Activated CD4-positive, alpha-beta memory T cell treated with anti-CD3 and anti-CD28 coated beads for 36 hours (primary cell): ENCODE measurements around the gene JHY. TPM values are rescaled to one million over a fixed set of nuclear protein-coding genes. Genes with fewer than 3 reads are reported as not detected.
"Not testable (repeated sequence)": the region's sequence is repeated elsewhere in the genome, so short reads cannot be mapped to it uniquely, and the experiment has no call there.

ENCODE experiments used
- CTCF ChIA-PET: fragments of 350-600 bp; sonication (Branson Sonifier 250); formaldehyde crosslinking; loops from one replicate; lab custom pipeline; 2021; ENCODE audit warnings: antibody characterized with exemption, inconsistent platforms; lab: Charles Lee
- POLR2A ChIA-PET: fragments of 350-600 bp; sonication (Branson Sonifier 250); formaldehyde crosslinking; loops from one replicate; lab custom pipeline; 2021; ENCODE audit warnings: antibody characterized with exemption; lab: Charles Lee
- DNase-seq: peaks from one replicate; pipeline ENCODE4 v3.0.0-alpha.2; 2020
- H3K27ac Mint-ChIP-seq: one replicate; pipeline ENCODE4 v1.8.0; 2021; ENCODE audit warnings: mixed read lengths
- H3K27me3 Mint-ChIP-seq: one replicate; pipeline ENCODE4 v1.8.0; 2021; ENCODE audit warnings: mixed read lengths
- H3K36me3 Mint-ChIP-seq: one replicate; pipeline ENCODE4 v1.8.0; 2021; ENCODE audit warnings: mixed read lengths
- H3K4me1 Mint-ChIP-seq: one replicate; pipeline ENCODE4 v1.8.0; 2021; ENCODE audit warnings: low read depth, mixed read lengths
- H3K4me3 Mint-ChIP-seq: one replicate; pipeline ENCODE4 v1.8.0; 2021; ENCODE audit warnings: mild to moderate bottlenecking, mixed read lengths
- H3K9me3 Mint-ChIP-seq: one replicate; pipeline ENCODE4 v1.8.0; 2021; ENCODE audit warnings: mixed read lengths
- intact Hi-C: fragments of 100-400 bp; cut with micrococcal nuclease; formaldehyde crosslinking; loops from one replicate; pipeline ENCODE4 v1.15.1; 2023
- total RNA-seq, 2 experiments: library from RNA; stranded (reverse); gene quantifications; one replicate each; pipeline ENCODE4 v1.2.3, GENCODE V29; 2021

The JHY gene
- total RNA-seq, 2 experiments from 2014 or later: 1.6 to 1.7 TPM

DNA sequence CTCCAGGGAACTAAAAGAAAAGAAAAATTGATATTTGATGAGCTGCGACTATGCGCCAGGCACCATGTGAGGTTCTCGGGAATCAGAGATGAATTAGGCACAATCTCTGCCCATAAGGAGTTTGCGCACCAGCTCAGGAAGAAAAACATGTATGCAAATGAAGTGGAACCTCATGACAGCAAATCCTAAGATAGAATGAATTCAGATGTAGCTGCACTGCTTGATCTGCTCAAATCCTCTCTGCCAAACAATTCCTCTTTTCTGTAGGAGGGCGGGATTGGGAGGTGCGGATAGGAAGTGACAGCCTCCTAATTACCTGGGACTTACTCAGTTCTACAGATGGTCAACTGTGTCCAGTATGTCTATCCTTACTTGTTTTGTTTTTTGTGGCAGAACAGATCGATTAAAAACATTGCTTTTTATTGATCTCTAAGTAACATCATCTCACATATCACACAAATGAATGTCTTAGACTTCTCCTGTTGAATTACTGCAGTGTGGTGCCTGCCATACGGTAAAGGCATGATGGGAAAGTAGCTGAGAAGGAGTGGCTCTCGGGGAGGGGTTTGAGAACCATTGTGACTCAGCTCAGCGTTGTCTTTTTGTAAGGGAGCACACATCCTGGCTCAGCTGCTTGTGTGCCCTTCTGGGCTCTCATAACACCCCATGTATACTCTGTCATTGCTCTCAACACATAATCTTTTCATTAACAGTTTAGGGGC, 30.3 kb upstream of the JHY start:
- H3K4me3 Mint-ChIP-seq: peak overlapping the region; percentile 40
- ChIA-PET POLR2A (interaction anchor here (0.6 to 0.8 kb wide), 4 partner anchors 103 to 272 kb away, joined by 3 read pairs; no protein-coding TSS in a partner anchor), CTCF (interaction anchor here (0.6 to 26.3 kb wide), 27 partner anchors 8 to 272 kb away, joined by 3 to 372 read pairs (median 7); partner anchors contain the start of genes CRTAM and UBASH3B)
- intact Hi-C loops: loop anchor here (1.0 kb wide), 1 partner anchor 272 kb away; no protein-coding TSS in a partner anchor
- DNase-seq: peak; percentile 62
- no peaks in the 10 kb centered on the region for H3K36me3 Mint-ChIP-seq
- H3K27ac Mint-ChIP-seq: peak overlapping the region; percentile 1
- H3K27me3 Mint-ChIP-seq: peaks cover 1% of the 10 kb centered on the region
- no peaks in the 10 kb centered on the region for H3K9me3 Mint-ChIP-seq
- H3K4me1 Mint-ChIP-seq: peaks cover 40% of the 10 kb centered on the region

DNA sequence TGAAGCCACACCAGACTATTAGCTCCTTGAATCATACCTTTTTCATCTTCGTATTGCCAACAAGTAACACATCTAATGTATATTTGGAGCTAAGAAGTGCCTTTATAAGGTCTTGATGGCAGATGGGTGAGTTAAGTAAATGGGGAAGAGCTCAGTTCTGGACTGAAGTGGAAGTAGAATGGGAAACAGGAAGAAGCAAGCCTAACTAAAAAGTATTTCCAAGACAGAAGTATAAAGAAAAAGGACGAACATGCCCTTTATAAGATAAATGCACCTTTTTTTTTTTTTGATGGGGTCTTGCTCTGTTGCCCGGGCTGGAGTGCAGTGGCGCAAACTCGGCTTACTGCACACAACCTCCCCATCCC, 29.8 kb upstream of the JHY start:
- H3K36me3 Mint-ChIP-seq: no peaks in the 10 kb centered on the region
- intact Hi-C loops: loop anchor here (1.0 kb wide), 1 partner anchor 272 kb away; no protein-coding TSS in a partner anchor
- H3K4me3 Mint-ChIP-seq: no peak overlapping the region

DNA sequence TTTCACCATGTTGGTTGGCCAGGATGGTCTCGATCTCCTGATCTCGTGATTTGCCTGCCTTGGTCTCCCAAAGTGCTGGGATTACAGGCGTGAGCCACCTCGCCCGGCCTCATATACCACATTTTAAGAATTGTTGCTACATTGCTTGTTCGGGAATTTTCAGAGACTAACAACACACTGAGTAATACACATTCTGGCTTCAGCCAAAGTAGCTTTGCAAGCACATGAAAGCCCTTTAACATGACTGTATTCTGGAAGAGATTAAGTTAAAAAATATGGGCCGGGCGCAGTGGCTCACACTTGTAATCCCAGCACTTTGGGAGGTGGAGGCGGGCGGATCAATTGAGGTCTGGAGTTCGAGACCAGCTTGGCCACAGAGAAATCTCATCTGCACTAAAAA, 29.3 kb upstream of the JHY start:
- intact Hi-C loops: no loop called here
- H3K27me3 Mint-ChIP-seq: peaks cover 1% of the 10 kb centered on the region
- no peak overlapping the region for H3K27ac Mint-ChIP-seq
- no peaks in the 10 kb centered on the region for H3K36me3 Mint-ChIP-seq
- no peak overlapping the region for H3K4me3 Mint-ChIP-seq
- no peaks in the 10 kb centered on the region for H3K9me3 Mint-ChIP-seq
- no peak for DNase-seq
- CTCF ChIA-PET: interaction anchor here (0.6 to 26.3 kb wide), 36 partner anchors 9 to 637 kb away, joined by 3 to 372 read pairs (median 6); partner anchors contain the start of genes CRTAM and UBASH3B
- POLR2A ChIA-PET: interaction anchor here (1.3 kb wide), 1 partner anchor 95 kb away, joined by 3 read pairs; no protein-coding TSS in a partner anchor
- H3K4me1 Mint-ChIP-seq: peaks cover 42% of the 10 kb centered on the region

More for the DNA sequence above, 29.8 kb upstream of the JHY start:
- ChIA-PET CTCF (interaction anchor here (0.6 to 26.3 kb wide), 30 partner anchors 9 to 637 kb away, joined by 3 to 372 read pairs (median 7); partner anchors contain the start of genes CRTAM and UBASH3B), POLR2A (interaction anchor here (0.6 to 0.8 kb wide), 4 partner anchors 104 to 273 kb away, joined by 3 read pairs; no protein-coding TSS in a partner anchor)
- peaks cover 42% of the 10 kb centered on the region for H3K4me1 Mint-ChIP-seq
- peaks cover 1% of the 10 kb centered on the region for H3K27me3 Mint-ChIP-seq
- H3K27ac Mint-ChIP-seq: no peak overlapping the region
- H3K9me3 Mint-ChIP-seq: no peaks in the 10 kb centered on the region
- no peak for DNase-seq

DNA sequence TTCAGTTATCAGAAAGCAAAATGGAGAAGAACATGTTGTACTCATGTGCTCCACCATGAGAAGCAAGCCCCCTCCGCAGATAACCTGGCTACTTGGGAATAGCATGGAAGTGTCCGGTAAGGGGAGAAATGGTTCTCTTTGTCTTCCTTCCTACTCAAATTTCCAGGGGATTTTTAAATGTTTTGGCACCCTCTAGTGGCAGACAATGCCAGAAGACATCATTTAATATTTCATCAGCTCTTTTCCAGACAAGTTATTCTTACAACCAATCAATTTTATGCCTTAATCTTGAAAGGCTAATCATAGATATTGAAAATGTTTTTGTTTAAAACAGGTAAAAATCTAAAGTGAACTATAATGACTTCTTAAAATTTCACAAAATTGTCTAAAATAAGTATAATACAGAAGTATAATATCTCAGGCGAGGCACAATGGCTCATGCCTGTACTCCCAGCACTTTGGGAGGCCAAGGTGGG, 28.6 kb upstream of the JHY start:
- peak; percentile 28 for DNase-seq
- no peaks in the 10 kb centered on the region for H3K36me3 Mint-ChIP-seq
- H3K9me3 Mint-ChIP-seq: no peaks in the 10 kb centered on the region
- H3K27ac Mint-ChIP-seq: no peak overlapping the region
- intact Hi-C loops: loop anchor here (1.0 kb wide), 4 partner anchors 40 to 225 kb away; no protein-coding TSS in a partner anchor
- ChIA-PET POLR2A (interaction anchor here (1.3 kb wide), 1 partner anchor 96 kb away, joined by 3 read pairs; no protein-coding TSS in a partner anchor), CTCF (interaction anchor here (0.5 to 26.3 kb wide), 45 partner anchors 10 to 1850 kb away, joined by 3 to 372 read pairs (median 4); partner anchors contain the start of genes CRTAM and UBASH3B)
- no peak overlapping the region for H3K4me3 Mint-ChIP-seq
- peaks cover 42% of the 10 kb centered on the region for H3K4me1 Mint-ChIP-seq
- peaks cover 1% of the 10 kb centered on the region for H3K27me3 Mint-ChIP-seq

DNA sequence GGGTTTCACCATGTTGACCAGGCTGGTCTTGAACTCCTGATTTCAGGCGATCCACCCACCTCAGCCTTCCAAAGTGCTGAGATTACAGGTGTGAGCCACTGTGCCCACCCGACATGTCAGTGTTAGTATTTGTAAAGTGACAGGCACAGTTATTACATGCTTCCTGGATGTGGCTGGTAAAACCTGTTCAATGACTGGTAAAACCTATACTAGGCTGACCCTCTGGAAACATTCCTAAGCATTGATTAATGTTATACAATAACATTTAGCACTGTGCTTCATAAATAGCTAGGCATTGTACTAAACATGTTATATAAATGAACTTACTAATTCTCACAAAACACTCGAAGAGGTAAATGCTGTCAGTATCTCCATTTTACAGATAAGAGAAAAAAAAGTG, 20.9 kb upstream of the JHY start:
- intact Hi-C loops: no loop called here
- Mint-ChIP-seq H3K27ac (no peak overlapping the region), H3K4me3 (no peak overlapping the region), H3K36me3 (no peaks in the 10 kb centered on the region), H3K27me3 (peaks cover 23% of the 10 kb centered on the region), H3K4me1 (peaks cover 7% of the 10 kb centered on the region), H3K9me3 (no peaks in the 10 kb centered on the region)
- POLR2A ChIA-PET: no interaction called here
- no peak for DNase-seq
- CTCF ChIA-PET: interaction anchor here (0.8 to 26.3 kb wide), 3 partner anchors 13 to 193 kb away, joined by 3 to 372 read pairs (median 25); no protein-coding TSS in a partner anchor

DNA sequence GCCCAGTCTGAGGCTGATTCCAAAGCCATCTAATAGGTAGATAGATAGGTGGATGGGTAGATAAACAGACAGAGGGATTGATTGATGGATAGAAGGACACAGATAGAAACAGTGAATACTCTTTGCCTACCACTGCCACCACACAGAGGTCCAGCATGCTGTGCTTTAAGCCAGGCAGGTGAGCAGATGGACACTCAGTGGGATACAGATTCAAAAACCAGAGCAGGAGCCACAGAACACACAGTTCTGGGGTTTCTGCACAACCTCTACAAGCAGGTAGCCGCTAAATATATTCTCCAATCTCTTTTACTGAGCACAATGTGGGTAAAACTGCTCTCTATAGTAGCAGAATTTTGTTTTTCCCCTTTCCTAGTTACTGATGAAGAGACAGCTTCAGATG, 20.5 kb upstream of the JHY start:
- POLR2A ChIA-PET: no interaction called here
- Mint-ChIP-seq H3K4me3 (no peak overlapping the region), H3K27me3 (peaks cover 25% of the 10 kb centered on the region), H3K27ac (no peak overlapping the region), H3K36me3 (no peaks in the 10 kb centered on the region), H3K9me3 (no peaks in the 10 kb centered on the region), H3K4me1 (peaks cover 3% of the 10 kb centered on the region)
- intact Hi-C loops: no loop called here
- DNase-seq: no peak
- CTCF ChIA-PET: interaction anchor here (0.8 to 26.3 kb wide), 6 partner anchors 12 to 192 kb away, joined by 3 to 372 read pairs (median 6); partner anchors contain the start of gene CRTAM

DNA sequence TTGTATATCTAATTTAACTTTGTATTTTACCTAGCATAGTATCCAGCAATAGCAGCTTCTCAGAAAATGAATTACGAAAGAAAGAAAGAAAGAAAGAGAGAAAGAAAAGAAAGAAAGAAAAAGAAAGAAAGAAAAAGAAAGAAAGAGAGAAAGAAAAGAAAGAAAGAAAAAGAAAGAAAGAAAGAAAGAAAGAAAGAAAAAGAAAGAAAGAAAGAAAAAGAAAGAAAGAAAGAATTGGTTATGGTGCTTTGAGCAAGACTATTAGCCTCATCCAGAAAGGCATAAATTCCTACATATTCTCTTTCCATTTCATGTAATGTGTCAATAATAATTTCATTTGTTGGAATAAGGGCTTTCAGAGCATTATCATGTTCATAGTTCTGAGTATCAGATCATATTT, 19.4 kb upstream of the JHY start:
- peaks cover 26% of the 10 kb centered on the region for H3K27me3 Mint-ChIP-seq
- H3K9me3 Mint-ChIP-seq, H3K4me1 Mint-ChIP-seq, H3K36me3 Mint-ChIP-seq, DNase-seq, H3K27ac Mint-ChIP-seq, H3K4me3 Mint-ChIP-seq, POLR2A ChIA-PET: not testable (repeated sequence)
- CTCF ChIA-PET: interaction anchor here (0.6 to 26.3 kb wide), 35 partner anchors 9 to 574 kb away, joined by 3 to 372 read pairs (median 5); partner anchors contain the start of gene CRTAM
- intact Hi-C loops: loop anchor here (1.0 kb wide), 1 partner anchor 160 kb away; no protein-coding TSS in a partner anchor

DNA sequence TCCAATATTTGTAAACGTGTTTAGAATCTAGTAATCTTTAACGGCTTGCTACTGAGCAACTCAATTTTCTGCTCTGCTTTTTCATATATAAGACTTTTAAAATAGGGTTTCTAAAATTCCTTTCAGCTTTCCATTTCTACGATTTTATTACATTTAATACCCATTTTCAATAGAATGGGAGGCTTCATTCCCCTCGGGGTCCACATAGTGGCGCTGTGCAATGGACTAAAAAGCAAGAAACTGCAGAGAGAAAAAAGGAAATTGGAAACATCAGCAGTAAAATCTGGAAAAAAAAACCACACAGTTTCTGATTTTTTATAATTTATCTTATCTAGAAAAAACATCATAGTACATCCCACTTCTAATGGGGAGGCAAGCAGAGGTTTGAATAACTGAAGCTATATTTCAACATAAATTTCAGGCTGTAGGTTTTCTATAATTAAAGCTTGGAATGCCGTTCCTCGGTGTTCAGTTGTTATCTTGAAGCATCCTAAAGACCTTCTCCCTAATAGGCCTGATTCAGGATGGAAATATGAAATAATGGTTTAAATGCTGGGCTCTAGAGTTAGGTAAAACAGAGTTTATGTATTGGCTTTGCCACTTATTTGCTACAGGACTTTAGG, 18.7 kb upstream of the JHY start:
- CTCF ChIA-PET: interaction anchor here (0.5 to 26.3 kb wide), 45 partner anchors 8 to 845 kb away, joined by 3 to 372 read pairs (median 5); partner anchors contain the start of gene CRTAM
- no peak overlapping the region for H3K27ac Mint-ChIP-seq
- no peaks in the 10 kb centered on the region for H3K9me3 Mint-ChIP-seq
- POLR2A ChIA-PET: interaction anchor here (0.7 kb wide), 1 partner anchor 888 kb away, joined by 3 read pairs; no protein-coding TSS in a partner anchor
- no peaks in the 10 kb centered on the region for H3K4me1 Mint-ChIP-seq
- H3K4me3 Mint-ChIP-seq: no peak overlapping the region
- DNase-seq: peak; percentile 63
- peaks cover 27% of the 10 kb centered on the region for H3K27me3 Mint-ChIP-seq
- intact Hi-C loops: loop anchor here (1.0 kb wide), 1 partner anchor 159 kb away; no protein-coding TSS in a partner anchor
- H3K36me3 Mint-ChIP-seq: no peaks in the 10 kb centered on the region

DNA sequence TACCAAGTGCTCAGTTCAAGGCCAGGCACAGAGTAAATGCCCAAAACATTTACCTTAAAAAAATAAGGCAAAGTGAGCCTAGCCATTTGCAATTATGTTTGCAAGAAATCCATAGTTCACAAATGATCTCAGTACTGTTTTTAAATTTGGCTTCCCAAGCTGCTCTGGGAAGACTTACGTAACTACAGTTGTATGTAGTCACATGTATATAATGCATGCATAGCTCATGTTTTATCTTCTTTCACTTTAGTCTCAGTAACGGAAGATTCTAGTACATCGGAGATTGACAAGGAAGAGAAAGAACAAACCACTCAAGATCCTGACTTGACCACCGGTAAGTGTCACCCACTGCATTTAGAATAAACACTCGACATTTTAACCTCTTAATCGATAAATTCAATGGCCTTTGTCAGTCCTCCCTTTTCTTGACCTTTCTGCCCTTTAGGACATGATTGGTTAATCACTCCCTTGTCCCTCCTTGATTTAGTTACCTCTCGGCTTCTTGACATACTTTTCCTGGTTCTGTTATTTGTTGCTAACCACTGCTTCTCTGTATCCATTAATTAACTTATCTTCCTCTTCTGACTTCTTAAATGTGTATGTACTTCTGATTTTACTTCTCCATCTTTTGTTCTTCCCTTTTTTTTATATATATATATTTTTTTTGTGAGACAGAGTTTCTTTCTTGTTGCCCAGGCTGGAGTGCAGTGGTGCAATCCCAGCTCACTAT, 18.0 kb upstream of the JHY start:
- ChIA-PET POLR2A (interaction anchor here (0.7 kb wide), 2 partner anchors 143 to 887 kb away, joined by 3 read pairs; no protein-coding TSS in a partner anchor), CTCF (interaction anchor here (0.5 to 26.3 kb wide), 37 partner anchors 8 to 845 kb away, joined by 3 to 372 read pairs (median 5); no protein-coding TSS in a partner anchor)
- DNase-seq: no peak
- Mint-ChIP-seq H3K36me3 (no peaks in the 10 kb centered on the region), H3K27me3 (peaks cover 27% of the 10 kb centered on the region), H3K4me3 (no peak overlapping the region), H3K9me3 (no peaks in the 10 kb centered on the region), H3K4me1 (no peaks in the 10 kb centered on the region), H3K27ac (no peak overlapping the region)
- intact Hi-C loops: no loop called here

DNA sequence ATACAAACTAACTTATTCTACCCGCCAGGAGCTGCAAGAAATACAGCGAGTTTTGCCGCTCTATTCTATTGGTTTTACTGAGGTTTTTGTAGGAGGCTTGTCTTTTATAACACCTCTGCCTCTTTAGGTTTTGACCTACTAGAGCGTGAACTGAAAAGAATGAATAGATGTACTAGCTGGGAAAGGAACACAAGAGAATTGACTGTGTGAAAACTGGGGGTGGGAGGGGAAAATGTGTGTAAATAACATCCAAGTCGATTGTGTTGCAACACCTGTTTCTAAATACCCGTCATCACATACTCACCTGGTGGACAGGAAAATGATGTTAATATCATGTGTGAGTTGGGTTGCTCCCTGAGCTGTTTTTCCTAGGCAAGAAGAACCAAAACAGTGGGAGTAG, 12.9 kb upstream of the JHY start:
- ChIA-PET CTCF (interaction anchor here (0.7 to 26.3 kb wide), 3 partner anchors 13 to 154 kb away, joined by 6 to 372 read pairs (median 7); no protein-coding TSS in a partner anchor), POLR2A (interaction anchor here (1.0 kb wide), 1 partner anchor 13 kb away, joined by 3 read pairs; no protein-coding TSS in a partner anchor)
- peaks cover 15% of the 10 kb centered on the region for H3K27me3 Mint-ChIP-seq
- no peak for DNase-seq
- H3K9me3 Mint-ChIP-seq: no peaks in the 10 kb centered on the region
- no peak overlapping the region for H3K27ac Mint-ChIP-seq
- H3K36me3 Mint-ChIP-seq: no peaks in the 10 kb centered on the region
- intact Hi-C loops: no loop called here
- H3K4me1 Mint-ChIP-seq: no peaks in the 10 kb centered on the region
- H3K4me3 Mint-ChIP-seq: no peak overlapping the region

DNA sequence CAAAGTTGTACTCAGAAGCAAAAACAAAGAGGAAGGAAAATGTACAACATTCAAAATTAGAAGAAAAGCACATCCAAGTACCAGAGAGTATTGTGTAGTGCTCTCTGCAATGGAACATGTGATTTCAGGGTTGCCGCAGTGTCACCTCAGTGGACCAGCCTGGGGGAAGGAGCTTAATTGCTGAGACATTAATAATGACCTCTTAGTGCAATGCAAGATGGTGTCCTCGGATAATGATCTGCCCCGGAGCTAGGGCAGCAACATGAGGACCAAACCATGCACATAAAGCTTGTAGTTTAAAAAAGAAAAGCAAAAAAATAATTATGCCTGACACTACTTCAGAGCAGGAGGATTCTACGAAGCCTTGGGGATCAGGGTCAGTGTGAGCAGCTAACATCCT, 11.3 kb upstream of the JHY start:
- intact Hi-C loops: no loop called here
- no peak for DNase-seq
- CTCF ChIA-PET: interaction anchor here (26.3 kb wide), 1 partner anchor 152 kb away, joined by 372 read pairs; no protein-coding TSS in a partner anchor
- H3K27me3 Mint-ChIP-seq: peaks cover 6% of the 10 kb centered on the region
- POLR2A ChIA-PET: no interaction called here
- H3K4me3 Mint-ChIP-seq: no peak overlapping the region
- H3K9me3 Mint-ChIP-seq: no peaks in the 10 kb centered on the region
- H3K4me1 Mint-ChIP-seq: no peaks in the 10 kb centered on the region
- no peak overlapping the region for H3K27ac Mint-ChIP-seq
- H3K36me3 Mint-ChIP-seq: no peaks in the 10 kb centered on the region
